Osteoblast (primary cell): ENCODE results near the gene LIX1L. TPM values are rescaled to one million over a fixed set of nuclear protein-coding genes. Genes with fewer than 3 reads are reported as not detected.

Experiments used
- DNase-seq: peaks from one replicate; pipeline ENCODE4 v3.0.0; 2011; ENCODE audit warnings: low spot score, mixed read lengths; ENCODE audit not compliant: insufficient read length; ENCODE audit errors: missing footprints
- H2AFZ ChIP-seq: 2 replicates; pipeline ENCODE4 v1.6.0; 2011; ENCODE audit warnings: mild to moderate bottlenecking, low read length
- H3K27ac ChIP-seq: 2 replicates; pipeline ENCODE4 v1.5.1; 2011; ENCODE audit warnings: mild to moderate bottlenecking, low read depth, low read length, moderate library complexity
- H3K27me3 ChIP-seq: 2 replicates; pipeline ENCODE4 v1.6.0; 2012; ENCODE audit warnings: mild to moderate bottlenecking, control low read depth, inconsistent platforms, low read length, moderate library complexity; ENCODE audit not compliant: insufficient read depth
- H3K36me3 ChIP-seq: 2 replicates; pipeline ENCODE4 v1.5.1; 2011; ENCODE audit warnings: mild to moderate bottlenecking, low read length, control low read depth, moderate library complexity; ENCODE audit not compliant: insufficient read depth
- H3K4me1 ChIP-seq: 2 replicates; pipeline ENCODE4 v1.5.1; 2011; ENCODE audit warnings: mild to moderate bottlenecking, low read length, control low read depth, moderate library complexity; ENCODE audit not compliant: insufficient read depth
- H3K4me2 ChIP-seq: 2 replicates; pipeline ENCODE4 v1.6.0; 2011; ENCODE audit warnings: mild to moderate bottlenecking, low read length; ENCODE audit not compliant: insufficient read depth
- H3K4me3 ChIP-seq: fragments of 200-600 bp; sonication (generic); 3 replicates; pipeline ENCODE4 v1.5.1; 2012; ENCODE audit warnings: mild to moderate bottlenecking, low read length, inconsistent platforms; ENCODE audit not compliant: insufficient read depth
- H3K79me2 ChIP-seq: 2 replicates; pipeline ENCODE4 v1.6.0; 2012; ENCODE audit warnings: mild to moderate bottlenecking, low read length, control low read depth, inconsistent platforms; ENCODE audit not compliant: insufficient read depth
- H3K9me3 ChIP-seq: 2 replicates; pipeline ENCODE4 v1.5.1; 2011; ENCODE audit warnings: low read depth, low read length, control low read depth
- H4K20me1 ChIP-seq: 2 replicates; pipeline ENCODE4 v1.6.0; 2012; ENCODE audit warnings: mild to moderate bottlenecking, low read length, control low read depth; ENCODE audit not compliant: insufficient read depth
- total RNA-seq: library from RNA; depleted of rRNA; stranded (reverse); fragments of >200 nt; gene quantifications from 2 replicates; pipeline ENCODE4 v1.2.3, GENCODE V29; 2012
- TF ChIP-seq, protein P1 (sequence below): IDR thresholded peaks from 2 replicates; pipeline ENCODE4 v1.5.1; 2011; ENCODE audit warnings: mild to moderate bottlenecking, low read depth, low read length, moderate library complexity; ENCODE audit errors: extremely low read depth

The LIX1L gene
- total RNA-seq, 1 donor, result 33.7 TPM

DNA sequence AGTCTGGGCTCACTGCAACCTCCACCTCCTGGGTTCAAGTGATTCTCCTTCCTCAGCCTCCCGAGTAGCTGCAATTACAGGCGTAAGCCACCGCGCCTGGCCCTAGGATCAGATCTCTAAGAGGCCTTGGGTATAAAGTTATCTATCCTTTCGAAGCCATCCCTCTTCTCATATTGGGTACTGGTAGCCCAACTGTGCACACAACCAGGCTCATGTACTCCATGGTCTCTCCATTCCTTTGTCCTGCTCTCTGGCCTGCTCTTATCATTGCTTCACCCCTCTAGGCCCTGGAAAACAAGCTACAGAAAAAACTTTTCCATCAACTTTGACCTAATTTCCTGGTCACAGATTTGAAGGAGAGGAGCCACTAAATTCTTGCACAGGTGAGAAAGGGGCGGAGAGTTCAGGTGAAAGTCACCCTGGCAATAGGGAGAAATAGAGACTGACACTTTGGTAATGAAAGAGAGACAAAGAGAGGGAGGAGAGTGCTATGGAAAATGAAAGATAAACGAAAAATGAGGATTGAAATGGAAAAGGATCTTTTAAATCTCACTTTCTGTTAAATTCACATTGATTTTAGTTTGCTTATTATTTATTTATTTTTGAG is 32.5 kb upstream of the LIX1L start:
- no peak for DNase-seq
- H3K4me2 ChIP-seq, result no peak overlapping the region
- H3K27me3 ChIP-seq, result no peaks in the 10 kb centered on the region
- peaks cover 34% of the 10 kb centered on the region for H4K20me1 ChIP-seq
- H3K4me1 ChIP-seq, result peaks cover 31% of the 10 kb centered on the region
- no peaks in the 10 kb centered on the region for H3K9me3 ChIP-seq
- H3K27ac ChIP-seq, result peak overlapping the region; percentile 12
- peaks cover 30% of the 10 kb centered on the region for H3K79me2 ChIP-seq
- H2AFZ ChIP-seq, result no peak overlapping the region
- peaks cover 34% of the 10 kb centered on the region for H3K36me3 ChIP-seq
- TF ChIP-seq, protein P1, sequence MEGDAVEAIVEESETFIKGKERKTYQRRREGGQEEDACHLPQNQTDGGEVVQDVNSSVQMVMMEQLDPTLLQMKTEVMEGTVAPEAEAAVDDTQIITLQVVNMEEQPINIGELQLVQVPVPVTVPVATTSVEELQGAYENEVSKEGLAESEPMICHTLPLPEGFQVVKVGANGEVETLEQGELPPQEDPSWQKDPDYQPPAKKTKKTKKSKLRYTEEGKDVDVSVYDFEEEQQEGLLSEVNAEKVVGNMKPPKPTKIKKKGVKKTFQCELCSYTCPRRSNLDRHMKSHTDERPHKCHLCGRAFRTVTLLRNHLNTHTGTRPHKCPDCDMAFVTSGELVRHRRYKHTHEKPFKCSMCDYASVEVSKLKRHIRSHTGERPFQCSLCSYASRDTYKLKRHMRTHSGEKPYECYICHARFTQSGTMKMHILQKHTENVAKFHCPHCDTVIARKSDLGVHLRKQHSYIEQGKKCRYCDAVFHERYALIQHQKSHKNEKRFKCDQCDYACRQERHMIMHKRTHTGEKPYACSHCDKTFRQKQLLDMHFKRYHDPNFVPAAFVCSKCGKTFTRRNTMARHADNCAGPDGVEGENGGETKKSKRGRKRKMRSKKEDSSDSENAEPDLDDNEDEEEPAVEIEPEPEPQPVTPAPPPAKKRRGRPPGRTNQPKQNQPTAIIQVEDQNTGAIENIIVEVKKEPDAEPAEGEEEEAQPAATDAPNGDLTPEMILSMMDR, result no peak
- H3K4me3 ChIP-seq, result no peak overlapping the region

DNA sequence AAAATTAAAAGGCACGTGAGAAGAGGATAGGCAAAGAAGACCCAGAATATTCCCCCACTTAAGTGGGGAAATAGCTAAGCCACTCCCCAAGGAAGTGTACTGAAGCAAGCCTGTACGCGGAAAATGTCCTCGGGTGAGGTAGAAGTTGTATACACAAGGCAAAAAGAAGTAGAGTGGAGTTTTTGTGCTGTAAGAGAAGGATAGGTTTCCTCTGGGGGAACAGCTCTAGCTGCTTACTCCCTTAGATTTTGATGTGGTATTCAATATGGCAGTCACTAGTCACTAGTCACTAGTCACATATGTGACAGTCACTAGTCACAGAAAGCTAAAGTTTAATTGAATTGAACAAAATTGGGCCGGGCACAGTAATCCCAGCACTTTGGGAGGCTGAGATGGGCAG is 31.0 kb upstream of the LIX1L start:
- Histone ChIP-seq H3K4me1 (peaks cover 26% of the 10 kb centered on the region), H3K27ac (no peak overlapping the region), H2AFZ (no peak overlapping the region), H3K79me2 (peaks cover 14% of the 10 kb centered on the region), H3K4me2 (no peak overlapping the region), H3K9me3 (no peaks in the 10 kb centered on the region), H3K4me3 (no peak overlapping the region), H3K36me3 (peaks cover 18% of the 10 kb centered on the region), H3K27me3 (no peaks in the 10 kb centered on the region), H4K20me1 (peaks cover 18% of the 10 kb centered on the region)
- TF ChIP-seq, protein P1, result no peak
- no peak for DNase-seq

DNA sequence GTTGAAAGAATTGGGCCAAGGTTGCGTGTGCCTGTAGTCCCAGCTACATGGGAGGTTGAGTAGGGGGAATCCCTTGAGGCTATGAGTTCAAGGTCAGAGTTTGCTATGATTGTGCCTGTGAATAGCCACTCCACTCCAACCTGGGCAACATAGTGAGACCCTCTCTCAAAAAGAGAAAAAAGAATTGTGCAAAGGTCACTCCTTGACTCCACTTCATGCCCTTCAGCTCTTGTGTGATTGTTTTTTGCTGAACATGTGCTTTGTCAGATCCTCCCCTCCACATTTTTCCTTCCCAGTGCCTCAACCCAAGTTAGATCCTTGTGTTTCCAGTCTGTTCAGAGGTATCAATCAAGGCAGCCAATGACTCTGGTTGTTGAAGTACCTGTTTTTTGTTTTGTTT is 30.1 kb upstream of the LIX1L start:
- no peak overlapping the region for H3K4me3 ChIP-seq
- no peak overlapping the region for H2AFZ ChIP-seq
- H3K27ac ChIP-seq, result no peak overlapping the region
- peaks cover 9% of the 10 kb centered on the region for H3K36me3 ChIP-seq
- H3K4me1 ChIP-seq, result peaks cover 18% of the 10 kb centered on the region
- DNase-seq, result no peak
- H4K20me1 ChIP-seq, result peaks cover 10% of the 10 kb centered on the region
- H3K4me2 ChIP-seq, result no peak overlapping the region
- H3K79me2 ChIP-seq, result peaks cover 6% of the 10 kb centered on the region
- H3K9me3 ChIP-seq, result no peaks in the 10 kb centered on the region
- H3K27me3 ChIP-seq, result no peaks in the 10 kb centered on the region
- TF ChIP-seq, protein P1, result no peak

DNA sequence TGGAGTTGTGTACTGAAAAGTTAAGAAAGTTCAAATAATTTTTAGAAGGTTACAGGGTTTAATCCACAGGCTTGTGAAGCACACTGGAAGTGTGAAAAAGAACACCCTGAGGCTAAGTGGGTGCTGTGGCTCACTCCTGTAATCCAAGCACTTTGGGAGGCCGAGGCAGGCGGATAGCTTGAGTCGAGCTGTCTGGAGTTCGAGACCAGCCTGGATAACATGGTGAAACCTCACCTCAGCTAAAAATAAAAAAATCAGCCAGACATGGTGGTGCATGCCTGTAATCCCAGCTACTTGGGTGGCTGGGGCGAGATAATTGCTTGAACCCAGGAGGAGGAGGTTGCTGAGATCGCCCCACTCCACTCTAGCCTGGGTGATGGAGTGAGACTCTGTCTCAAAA is 28.7 kb upstream of the LIX1L start:
- TF ChIP-seq, protein P1, result no peak
- no peak for DNase-seq
- H3K27ac ChIP-seq, result no peak overlapping the region

More for the DNA sequence above, 28.7 kb upstream of the LIX1L start:
- Histone ChIP-seq H3K36me3 (no peaks in the 10 kb centered on the region), H3K4me2 (no peak overlapping the region), H3K4me1 (peaks cover 14% of the 10 kb centered on the region), H3K79me2 (no peaks in the 10 kb centered on the region), H2AFZ (no peak overlapping the region), H3K4me3 (no peak overlapping the region), H3K27me3 (no peaks in the 10 kb centered on the region), H4K20me1 (no peaks in the 10 kb centered on the region), H3K9me3 (no peaks in the 10 kb centered on the region)
